A204.1 (cell line): ENCODE results near the gene PMFBP1.

ENCODE experiments used
- FAIRE-seq: peaks from 2 replicates; lab custom pipeline; 2012; peaks lifted over from hg19 to GRCh38; lab: Jason Lieb, UNC

Gene PMFBP1

GRCh38 chr16:72131036-72131435, 40.9 kb downstream of the PMFBP1 start:
- no peak for FAIRE-seq

GRCh38 chr16:72129976-72130656, 41.8 kb downstream of the PMFBP1 start:
- FAIRE-seq: no peak

- FAIRE-seq: no peak
Measured at GRCh38 chr16:72128701-72129100, 43.3 kb downstream of the PMFBP1 start.

- no peak for FAIRE-seq
Measured at GRCh38 chr16:72126429-72126765, 45.6 kb downstream of the PMFBP1 start.

- FAIRE-seq: no peak
Measured at GRCh38 chr16:72125635-72126428, 46.1 kb downstream of the PMFBP1 start.

- no peak for FAIRE-seq
Measured at GRCh38 chr16:72124761-72125634, 47.0 kb downstream of the PMFBP1 start.

GRCh38 chr16:72124148-72124547, 47.8 kb downstream of the PMFBP1 start:
- no peak for FAIRE-seq

GRCh38 chr16:72123426-72123825, 48.5 kb downstream of the PMFBP1 start:
- FAIRE-seq: no peak

- no peak for FAIRE-seq
Measured at GRCh38 chr16:72122916-72123315, 49.0 kb downstream of the PMFBP1 start.

GRCh38 chr16:72122308-72122707, 49.6 kb downstream of the PMFBP1 start:
- FAIRE-seq: no peak

GRCh38 chr16:72120026-72120425, 51.9 kb downstream of the PMFBP1 start:
- FAIRE-seq: no peak

GRCh38 chr16:72113616-72113945, 58.4 kb downstream of the PMFBP1 start:
- FAIRE-seq: no peak

GRCh38 chr16:72112906-72113615, 58.9 kb downstream of the PMFBP1 start:
- no peak for FAIRE-seq

- FAIRE-seq: no peak
Measured at GRCh38 chr16:72112452-72112792, 59.5 kb downstream of the PMFBP1 start.

GRCh38 chr16:72111657-72112451, 60.1 kb downstream of the PMFBP1 start:
- no peak for FAIRE-seq

GRCh38 chr16:72110662-72111615, 61.0 kb downstream of the PMFBP1 start:
- FAIRE-seq: no peak

GRCh38 chr16:72109966-72110530, 61.9 kb downstream of the PMFBP1 start:
- FAIRE-seq: no peak

- FAIRE-seq: no peak
Measured at GRCh38 chr16:72109300-72109699, 62.7 kb downstream of the PMFBP1 start.

GRCh38 chr16:72108353-72109102, 63.4 kb downstream of the PMFBP1 start:
- no peak for FAIRE-seq
